ENCODE measurements around the gene LRRN2. TPM values are rescaled to one million over a fixed set of nuclear protein-coding genes. Genes with fewer than 3 reads are reported as not detected.

The LRRN2 gene
- total and polyA plus RNA-seq, 2 of the 8 experiments (the other 6 are each of a cell fraction or from before 2014, with no cell fraction given): 1.8 to 2.3 TPM

- no peak for TF ChIP-seq FOSL1 (IDR thresholded peaks at IDR 0.05; ENCODE audit: insufficient read depth, low read depth, low read length)
- no peak for TF ChIP-seq SRF (IDR thresholded peaks at IDR 0.05; ENCODE audit: low read depth, low read length)
- TF ChIP-seq CTBP2 (IDR thresholded peaks at IDR 0.05; ENCODE audit: borderline replicate concordance, insufficient read depth, insufficient read length, low read length): peak; percentile 80
- TF ChIP-seq, protein P1, sequence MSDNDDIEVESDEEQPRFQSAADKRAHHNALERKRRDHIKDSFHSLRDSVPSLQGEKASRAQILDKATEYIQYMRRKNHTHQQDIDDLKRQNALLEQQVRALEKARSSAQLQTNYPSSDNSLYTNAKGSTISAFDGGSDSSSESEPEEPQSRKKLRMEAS (IDR thresholded peaks at IDR 0.05): no peak; the same call in 1 of the 2 replicates
- TF ChIP-seq SP2 (IDR thresholded peaks at IDR 0.05; ENCODE audit: low read length): no peak
- TF ChIP-seq GABPA (IDR thresholded peaks at IDR 0.05; ENCODE audit: borderline replicate concordance, insufficient read depth, low read length): no peak
- peak; percentile 58; the same call in 1 of the 2 replicates for TF ChIP-seq YY1 (IDR thresholded peaks at IDR 0.05; ENCODE audit: low read depth, low read length)
- TF ChIP-seq BCL11A (IDR thresholded peaks at IDR 0.05; ENCODE audit: low read depth in 2 of 2, low read length in 2 of 2): no peak
- TF ChIP-seq EZH2 (IDR thresholded peaks at IDR 0.05; ENCODE audit: low read depth, low read length, severe bottlenecking): no peak
- 0 out of 2 replicates have a peak, but pooled peaks have one; percentile 53 for TF ChIP-seq TCF12 (IDR thresholded peaks at IDR 0.05; ENCODE audit: low read depth, low read length)
- no peak for TF ChIP-seq CEBPB (IDR thresholded peaks at IDR 0.05; ENCODE audit: low read depth, low read length)
- no peak for TF ChIP-seq RXRA (IDR thresholded peaks at IDR 0.05; ENCODE audit: insufficient read depth, low read depth, low read length)
- TF ChIP-seq, protein P2, sequence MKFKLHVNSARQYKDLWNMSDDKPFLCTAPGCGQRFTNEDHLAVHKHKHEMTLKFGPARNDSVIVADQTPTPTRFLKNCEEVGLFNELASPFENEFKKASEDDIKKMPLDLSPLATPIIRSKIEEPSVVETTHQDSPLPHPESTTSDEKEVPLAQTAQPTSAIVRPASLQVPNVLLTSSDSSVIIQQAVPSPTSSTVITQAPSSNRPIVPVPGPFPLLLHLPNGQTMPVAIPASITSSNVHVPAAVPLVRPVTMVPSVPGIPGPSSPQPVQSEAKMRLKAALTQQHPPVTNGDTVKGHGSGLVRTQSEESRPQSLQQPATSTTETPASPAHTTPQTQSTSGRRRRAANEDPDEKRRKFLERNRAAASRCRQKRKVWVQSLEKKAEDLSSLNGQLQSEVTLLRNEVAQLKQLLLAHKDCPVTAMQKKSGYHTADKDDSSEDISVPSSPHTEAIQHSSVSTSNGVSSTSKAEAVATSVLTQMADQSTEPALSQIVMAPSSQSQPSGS (IDR thresholded peaks at IDR 0.05; ENCODE audit: low read length): no peak
- TF ChIP-seq SAP30 (IDR thresholded peaks at IDR 0.05; ENCODE audit: insufficient read depth, insufficient replicate concordance, low read length): no peak
- no peak for TF ChIP-seq MAFK (IDR thresholded peaks at IDR 0.05; ENCODE audit: low read depth, low read length)
- TF ChIP-seq, protein P3, sequence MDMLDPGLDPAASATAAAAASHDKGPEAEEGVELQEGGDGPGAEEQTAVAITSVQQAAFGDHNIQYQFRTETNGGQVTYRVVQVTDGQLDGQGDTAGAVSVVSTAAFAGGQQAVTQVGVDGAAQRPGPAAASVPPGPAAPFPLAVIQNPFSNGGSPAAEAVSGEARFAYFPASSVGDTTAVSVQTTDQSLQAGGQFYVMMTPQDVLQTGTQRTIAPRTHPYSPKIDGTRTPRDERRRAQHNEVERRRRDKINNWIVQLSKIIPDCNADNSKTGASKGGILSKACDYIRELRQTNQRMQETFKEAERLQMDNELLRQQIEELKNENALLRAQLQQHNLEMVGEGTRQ (IDR thresholded peaks at IDR 0.05; ENCODE audit: low read length): no peak; the same call in 1 of the 2 replicates
- 0 out of 2 replicates have a peak, but pooled peaks have one; percentile 34 for TF ChIP-seq KDM1A (IDR thresholded peaks at IDR 0.05; ENCODE audit: borderline replicate concordance, low read length)
- TF ChIP-seq SP1 (IDR thresholded peaks at IDR 0.05; ENCODE audit: low read depth, low read length): no peak
- peak in 1 of 2 experiments; percentile 48; a peak in 1 of 4 replicates for TF ChIP-seq HDAC2 (IDR thresholded peaks at IDR 0.05; ENCODE audit: borderline replicate concordance in 1 of 2, low read depth in 2 of 2, low read length in 2 of 2)
- TF ChIP-seq TAF1 (IDR thresholded peaks at IDR 0.05; ENCODE audit: low read depth, low read length): no peak
- TF ChIP-seq JUN (IDR thresholded peaks at IDR 0.05; ENCODE audit: low read depth, low read length): no peak
These were observed 33.6 kb downstream of the LRRN2 start (continued) for GRCh38 chr1:204651843-204652421.
